ENCODE results near the gene RBM19.

GRCh38 chr12:113896841-113897240, 69.3 kb downstream of the RBM19 start:
- TF ChIP-seq SIN3A (IDR thresholded peaks at IDR 0.05; ENCODE audit: borderline replicate concordance, insufficient read depth, low read length) (no peak), TAF1 (IDR thresholded peaks at IDR 0.05; ENCODE audit: borderline replicate concordance, insufficient read depth, low read length) (no peak), POLR2AphosphoS5 (IDR thresholded peaks at IDR 0.05; ENCODE audit: low read depth, low read length) (no peak), REST (IDR thresholded peaks at IDR 0.05; ENCODE audit: insufficient read depth in 1 of 2, low read depth in 2 of 2, low read length in 2 of 2) (no peak)

Measured in PFSK-1 (cell line).